GM19468 (cell line): ENCODE data around the gene CANT1.
A peak's percentile ranks its signal among the peaks of the same experiment; 100 is the strongest.

Experiments
- ATAC-seq: cut with Tn5 transposase; IDR thresholded peaks from one replicate; pipeline ENCODE4 v1.9.1; 2021; ENCODE audit warnings: mild to moderate bottlenecking, moderate library complexity, moderate number of reproducible peaks; ENCODE audit not compliant: unreplicated experiment; ENCODE audit errors: extremely low read depth

The CANT1 gene

DNA sequence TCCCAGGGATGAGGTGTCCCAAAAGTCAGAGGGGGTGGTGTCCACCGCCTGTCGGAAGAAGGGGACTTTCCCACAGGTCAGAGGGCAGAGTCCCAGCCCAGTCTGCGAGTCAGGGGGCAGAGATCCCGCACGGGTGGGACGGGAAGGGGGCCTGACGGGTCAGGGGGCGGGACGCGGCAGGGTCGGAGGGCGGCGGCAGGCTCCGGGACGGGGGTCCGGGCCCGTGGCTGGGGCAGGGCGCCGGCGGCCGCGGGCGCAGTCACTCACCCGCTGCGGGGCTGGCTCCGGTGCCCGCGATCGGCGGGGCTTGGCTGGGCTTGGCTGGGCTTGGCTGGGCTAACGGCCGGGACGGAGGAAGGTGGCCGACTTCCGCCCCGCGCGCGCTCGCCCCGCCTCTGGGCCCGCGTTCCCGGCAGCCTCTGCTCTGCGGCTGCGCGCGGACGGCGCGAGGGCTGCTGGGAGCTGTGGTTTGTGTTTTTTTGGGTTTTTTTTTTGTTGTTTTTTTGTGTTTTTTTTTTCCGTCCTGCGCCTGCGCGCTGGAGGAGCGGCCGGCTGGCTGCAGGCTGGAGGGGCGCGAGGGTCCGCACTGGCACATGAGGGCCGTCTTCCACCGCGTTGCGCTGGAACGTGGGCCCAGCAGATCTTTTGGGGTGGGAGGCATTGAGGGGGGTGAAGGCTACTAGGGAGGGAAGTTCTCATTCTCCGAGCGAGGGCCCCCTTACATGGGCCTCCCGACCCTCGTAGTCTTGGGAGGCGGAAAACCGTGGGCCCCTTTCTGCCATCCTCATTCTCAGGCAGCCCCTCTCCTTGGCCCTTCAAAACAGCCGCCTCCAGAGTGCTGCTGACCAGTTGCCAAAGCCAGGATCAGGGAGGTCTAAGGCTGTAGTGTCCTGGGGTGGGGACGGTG, at the start of gene CANT1:
Gene CANT1, minus strand, starts transcription at position 368 of the 907 bp plus-strand sequence. CDS start 12,142 bp downstream, outside the sequence.
- ATAC-seq = peak; percentile 65

DNA sequence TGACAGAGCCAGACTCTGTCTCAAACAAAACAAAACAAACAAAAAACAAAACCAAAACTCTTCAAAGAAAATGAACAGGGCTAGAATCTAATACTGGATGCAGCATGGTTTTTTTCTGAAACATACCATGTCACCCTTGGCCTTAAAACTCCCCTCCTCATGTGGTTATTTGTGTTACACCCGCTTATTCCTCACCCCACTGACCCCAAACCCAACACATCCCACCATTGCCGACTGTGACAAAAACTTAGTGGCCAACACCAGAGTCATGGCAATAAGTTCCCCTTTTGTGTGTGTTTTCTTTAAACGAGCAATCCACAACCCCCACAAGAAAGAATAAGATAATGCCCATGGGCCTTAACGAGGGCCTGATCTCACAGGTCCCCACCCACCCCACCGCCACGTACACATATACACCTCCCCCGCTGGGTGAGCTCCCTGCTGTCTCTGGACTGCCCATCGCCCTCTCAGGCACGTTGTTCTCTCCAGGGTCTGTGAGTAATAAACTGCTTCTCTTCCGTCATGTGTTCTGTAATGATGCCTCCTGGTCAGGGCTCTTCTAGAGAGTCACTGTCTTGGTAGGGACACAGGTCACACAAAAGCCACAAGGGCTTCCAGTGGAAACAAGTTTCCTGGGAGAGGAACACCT, 48.3 kb upstream of the CANT1 start:
- no peak for ATAC-seq

DNA sequence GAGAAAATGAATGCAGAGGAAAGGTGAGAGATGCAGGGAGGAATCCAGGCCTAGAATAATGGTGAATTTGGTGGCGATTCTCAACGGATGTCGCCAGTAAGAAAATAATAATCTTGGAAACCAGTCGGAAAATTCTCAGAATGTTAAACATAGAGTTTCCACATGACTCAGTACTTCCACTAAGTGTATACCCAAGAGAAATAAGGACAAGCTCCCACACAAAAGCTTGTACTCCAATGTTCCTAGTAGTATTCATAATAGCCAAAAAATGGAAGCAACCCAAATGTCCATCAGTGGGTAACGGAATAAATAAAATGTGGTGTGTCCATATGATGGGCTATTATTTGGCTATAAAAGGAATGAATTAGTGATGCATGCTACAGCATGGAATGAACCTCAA, 45.6 kb upstream of the CANT1 start:
- no peak for ATAC-seq

DNA sequence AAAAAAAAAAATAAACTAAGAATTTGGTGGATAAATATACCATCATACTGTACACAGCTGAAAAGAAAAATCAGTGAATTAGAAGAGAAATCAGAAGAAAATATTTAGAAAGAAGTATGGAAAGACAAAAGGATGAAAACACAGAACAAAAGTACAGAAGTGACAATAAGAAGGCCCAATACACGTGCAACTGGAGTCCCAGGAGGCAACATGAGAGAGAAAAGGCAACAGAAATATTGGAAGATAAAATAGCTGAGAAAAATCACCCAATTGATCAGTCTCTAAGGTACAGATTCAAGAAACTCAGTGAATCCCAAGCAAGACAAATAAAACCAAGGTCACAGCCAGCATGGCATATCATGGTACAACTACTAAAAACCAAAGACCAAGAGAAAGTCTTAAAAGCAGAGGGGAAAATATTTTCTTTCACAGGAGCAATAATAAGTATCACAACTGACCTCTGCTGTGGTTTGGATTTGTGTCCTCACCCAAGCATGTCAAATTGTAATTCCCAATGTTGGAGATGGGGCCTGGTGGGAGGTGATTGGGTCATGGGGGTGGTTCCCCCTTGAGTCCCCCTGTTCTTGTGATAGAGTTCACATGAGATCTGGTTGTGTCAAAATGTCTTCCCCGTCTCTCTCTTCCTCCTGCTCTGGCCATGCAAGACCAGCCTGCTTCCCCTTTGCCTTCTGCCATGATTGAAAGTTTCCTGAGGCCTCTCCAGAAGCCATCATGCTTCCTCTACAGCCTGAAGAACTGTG, 44.8 kb upstream of the CANT1 start:
- ATAC-seq = no peak

DNA sequence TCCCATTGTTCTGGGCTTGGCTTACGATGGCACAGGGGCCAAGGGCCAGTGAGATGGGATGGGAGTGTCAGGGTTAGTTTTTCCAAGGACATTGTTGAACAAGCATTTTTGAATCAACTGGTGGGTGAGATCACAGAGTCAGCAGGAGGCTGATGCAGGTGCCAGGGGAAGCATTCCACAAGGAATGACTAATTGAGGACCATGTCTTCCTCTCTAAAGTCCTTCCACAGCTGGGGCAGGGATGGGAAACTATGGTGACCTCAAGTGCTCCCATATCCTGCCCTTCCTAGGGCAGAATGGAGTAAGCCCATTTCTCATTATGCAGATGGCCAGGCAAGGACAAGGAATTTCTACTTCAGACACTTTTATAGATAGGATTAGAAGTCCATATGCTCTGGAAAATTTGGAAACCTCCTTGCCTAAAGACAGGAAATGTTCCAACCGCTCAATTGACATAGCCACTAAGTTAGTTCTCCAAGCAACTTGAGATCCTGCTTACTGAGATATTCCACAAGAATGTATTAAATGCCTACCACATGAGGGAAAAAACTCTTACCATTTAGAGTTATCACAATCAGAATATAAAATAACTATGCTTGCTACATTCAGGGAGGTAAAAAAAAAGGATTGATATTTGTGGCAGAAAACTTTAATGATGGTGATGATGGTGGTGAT, 43.8 kb upstream of the CANT1 start:
- no peak for ATAC-seq

DNA sequence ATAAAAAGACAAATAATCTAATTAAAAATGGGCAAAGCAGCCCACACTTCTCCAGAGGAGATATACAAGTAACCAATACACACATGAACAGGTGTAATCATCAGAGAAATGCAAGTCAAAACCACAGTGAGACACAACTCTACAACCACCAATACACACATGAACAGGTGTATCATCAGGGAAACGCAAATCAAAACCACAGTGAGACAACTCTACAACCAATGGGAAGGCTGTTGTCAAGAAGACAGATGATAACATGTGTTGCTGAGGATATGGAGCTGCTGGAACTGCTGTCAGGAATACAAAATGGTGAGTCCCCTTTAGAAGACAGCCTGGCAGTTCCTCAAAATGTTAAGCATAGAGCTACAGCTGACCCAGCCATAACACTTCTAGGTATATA, 42.6 kb upstream of the CANT1 start:
- ATAC-seq = no peak

DNA sequence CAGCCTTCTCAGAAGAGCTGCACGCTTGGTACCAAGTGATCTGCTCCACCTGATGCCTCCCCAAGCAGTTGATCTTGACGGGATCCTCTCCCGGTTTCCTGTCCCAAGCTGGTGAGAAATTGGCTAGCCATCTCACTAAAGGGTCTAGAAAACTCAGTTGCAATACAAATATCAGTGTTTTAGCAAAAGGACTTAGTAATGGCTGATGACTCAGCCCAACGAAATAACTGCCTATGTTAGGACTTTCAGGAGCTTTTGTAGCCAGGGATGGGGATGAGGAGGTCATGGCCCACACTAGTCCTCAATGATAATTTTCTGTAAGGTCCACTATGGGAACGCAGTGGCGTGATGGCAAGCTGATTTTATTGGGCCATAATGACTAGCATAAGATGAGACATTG, 41.7 kb upstream of the CANT1 start:
- ATAC-seq = no peak

DNA sequence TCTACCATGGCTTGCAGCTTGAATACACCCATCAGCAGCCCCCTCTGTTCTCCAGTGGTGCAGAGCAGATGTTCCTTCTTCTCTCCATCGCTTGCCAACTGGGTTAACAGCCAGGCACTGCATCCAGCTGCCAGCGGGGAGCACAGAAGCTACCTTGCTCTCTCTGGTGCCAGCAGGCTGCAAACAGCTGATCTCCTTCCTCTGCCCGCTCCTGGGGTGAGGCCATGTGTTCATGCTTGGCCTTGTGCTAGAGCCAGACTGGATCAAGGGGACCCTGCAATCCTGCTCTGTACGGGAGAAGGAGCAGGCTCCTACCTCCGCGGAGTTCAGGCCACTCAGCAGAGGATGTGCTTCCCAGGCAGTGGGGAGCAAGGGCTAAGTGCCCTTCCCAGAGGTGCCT, 41.0 kb upstream of the CANT1 start:
- ATAC-seq = no peak

DNA sequence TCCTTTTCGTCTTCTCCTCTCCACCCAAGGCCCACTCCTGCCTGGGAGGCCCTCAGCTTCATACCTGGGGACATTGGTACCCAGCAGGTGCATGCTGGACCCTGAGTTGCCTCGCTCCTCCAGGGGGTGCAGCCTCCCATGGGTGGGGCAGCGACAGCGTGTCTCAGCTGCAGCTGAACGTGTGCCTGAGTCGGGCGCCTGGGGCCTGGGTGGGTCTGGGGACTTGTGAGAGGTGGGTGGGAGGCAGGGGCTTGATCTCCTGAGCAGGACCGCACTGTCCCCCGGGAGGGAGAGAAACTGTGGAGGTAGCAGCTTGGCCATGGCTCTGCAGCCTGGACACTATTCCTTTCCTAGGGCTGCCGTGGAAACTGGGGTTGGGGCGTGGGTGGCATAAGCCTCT, 40.3 kb upstream of the CANT1 start:
- ATAC-seq = no peak

DNA sequence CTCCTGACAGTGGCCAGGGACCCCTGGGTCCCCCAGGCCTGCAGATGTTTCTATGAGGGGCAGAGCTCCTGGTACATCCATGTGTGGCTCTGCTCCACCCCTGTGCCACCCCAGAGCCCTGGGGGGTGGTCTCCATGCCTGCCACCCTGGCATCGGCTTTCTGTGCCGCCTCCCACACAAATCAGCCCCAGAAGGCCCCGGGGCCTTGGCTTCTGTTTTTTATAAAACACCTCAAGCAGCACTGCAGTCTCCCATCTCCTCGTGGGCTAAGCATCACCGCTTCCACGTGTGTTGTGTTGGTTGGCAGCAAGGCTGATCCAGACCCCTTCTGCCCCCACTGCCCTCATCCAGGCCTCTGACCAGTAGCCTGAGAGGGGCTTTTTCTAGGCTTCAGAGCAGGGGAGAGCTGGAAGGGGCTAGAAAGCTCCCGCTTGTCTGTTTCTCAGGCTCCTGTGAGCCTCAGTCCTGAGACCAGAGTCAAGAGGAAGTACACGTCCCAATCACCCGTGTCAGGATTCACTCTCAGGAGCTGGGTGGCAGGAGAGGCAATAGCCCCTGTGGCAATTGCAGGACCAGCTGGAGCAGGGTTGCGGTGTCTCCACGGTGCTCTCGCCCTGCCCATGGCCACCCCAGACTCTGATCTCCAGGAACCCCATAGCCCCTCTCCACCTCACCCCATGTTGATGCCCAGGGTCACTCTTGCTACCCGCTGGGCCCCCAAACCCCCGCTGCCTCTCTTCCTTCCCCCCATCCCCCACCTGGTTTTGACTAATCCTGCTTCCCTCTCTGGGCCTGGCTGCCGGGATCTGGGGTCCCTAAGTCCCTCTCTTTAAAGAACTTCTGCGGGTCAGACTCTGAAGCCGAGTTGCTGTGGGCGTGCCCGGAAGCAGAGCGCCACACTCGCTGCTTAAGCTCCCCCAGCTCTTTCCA, 39.5 kb upstream of the CANT1 start:
- ATAC-seq = no peak

DNA sequence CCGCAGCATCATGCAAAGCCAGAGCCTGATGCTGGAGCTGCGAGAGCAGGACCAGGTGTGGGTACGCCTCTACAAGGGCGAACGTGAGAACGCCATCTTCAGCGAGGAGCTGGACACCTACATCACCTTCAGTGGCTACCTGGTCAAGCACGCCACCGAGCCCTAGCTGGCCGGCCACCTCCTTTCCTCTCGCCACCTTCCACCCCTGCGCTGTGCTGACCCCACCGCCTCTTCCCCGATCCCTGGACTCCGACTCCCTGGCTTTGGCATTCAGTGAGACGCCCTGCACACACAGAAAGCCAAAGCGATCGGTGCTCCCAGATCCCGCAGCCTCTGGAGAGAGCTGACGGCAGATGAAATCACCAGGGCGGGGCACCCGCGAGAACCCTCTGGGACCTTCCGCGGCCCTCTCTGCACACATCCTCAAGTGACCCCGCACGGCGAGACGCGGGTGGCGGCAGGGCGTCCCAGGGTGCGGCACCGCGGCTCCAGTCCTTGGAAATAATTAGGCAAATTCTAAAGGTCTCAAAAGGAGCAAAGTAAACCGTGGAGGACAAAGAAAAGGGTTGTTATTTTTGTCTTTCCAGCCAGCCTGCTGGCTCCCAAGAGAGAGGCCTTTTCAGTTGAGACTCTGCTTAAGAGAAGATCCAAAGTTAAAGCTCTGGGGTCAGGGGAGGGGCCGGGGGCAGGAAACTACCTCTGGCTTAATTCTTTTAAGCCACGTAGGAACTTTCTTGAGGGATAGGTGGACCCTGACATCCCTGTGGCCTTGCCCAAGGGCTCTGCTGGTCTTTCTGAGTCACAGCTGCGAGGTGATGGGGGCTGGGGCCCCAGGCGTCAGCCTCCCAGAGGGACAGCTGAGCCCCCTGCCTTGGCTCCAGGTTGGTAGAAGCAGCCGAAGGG, 38.6 kb upstream of the CANT1 start:
- no peak for ATAC-seq

DNA sequence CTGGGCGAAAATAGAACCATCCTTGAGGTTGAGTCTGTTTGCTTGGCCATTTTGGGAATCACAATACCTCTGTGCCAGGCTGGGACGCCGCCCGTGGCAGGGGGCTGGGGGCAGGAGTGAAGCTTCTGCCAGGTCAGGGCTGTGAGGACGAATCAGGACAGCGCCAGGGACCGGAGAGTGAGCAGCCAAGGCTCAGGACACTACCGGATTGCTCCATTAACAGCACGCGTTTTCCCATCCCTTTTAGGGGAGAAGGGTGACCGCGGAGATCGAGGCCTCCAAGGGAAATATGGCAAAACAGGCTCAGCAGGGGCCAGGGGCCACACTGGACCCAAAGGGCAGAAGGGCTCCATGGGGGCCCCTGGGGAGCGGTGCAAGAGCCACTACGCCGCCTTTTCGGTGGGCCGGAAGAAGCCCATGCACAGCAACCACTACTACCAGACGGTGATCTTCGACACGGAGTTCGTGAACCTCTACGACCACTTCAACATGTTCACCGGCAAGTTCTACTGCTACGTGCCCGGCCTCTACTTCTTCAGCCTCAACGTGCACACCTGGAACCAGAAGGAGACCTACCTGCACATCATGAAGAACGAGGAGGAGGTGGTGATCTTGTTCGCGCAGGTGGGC, 37.8 kb upstream of the CANT1 start:
- no peak for ATAC-seq

DNA sequence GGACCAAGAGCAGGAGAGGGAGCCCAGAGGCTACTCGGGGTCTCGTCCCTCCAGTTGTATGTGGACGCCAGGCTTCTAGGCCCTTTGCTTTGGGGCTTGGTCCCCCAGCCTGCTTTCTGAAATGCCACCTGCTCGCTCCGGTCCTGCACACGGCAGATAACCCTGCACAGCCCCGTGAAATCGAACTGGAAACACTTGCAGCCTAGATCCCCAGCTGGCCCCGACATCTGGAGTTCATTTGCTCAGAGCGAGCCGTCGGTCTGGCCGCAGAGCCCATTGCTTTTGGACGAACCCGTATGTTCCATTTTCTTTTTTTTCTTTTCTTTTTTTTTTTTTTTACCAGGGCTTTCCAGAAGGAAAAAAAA, 37.3 kb upstream of the CANT1 start:
- ATAC-seq = no peak

DNA sequence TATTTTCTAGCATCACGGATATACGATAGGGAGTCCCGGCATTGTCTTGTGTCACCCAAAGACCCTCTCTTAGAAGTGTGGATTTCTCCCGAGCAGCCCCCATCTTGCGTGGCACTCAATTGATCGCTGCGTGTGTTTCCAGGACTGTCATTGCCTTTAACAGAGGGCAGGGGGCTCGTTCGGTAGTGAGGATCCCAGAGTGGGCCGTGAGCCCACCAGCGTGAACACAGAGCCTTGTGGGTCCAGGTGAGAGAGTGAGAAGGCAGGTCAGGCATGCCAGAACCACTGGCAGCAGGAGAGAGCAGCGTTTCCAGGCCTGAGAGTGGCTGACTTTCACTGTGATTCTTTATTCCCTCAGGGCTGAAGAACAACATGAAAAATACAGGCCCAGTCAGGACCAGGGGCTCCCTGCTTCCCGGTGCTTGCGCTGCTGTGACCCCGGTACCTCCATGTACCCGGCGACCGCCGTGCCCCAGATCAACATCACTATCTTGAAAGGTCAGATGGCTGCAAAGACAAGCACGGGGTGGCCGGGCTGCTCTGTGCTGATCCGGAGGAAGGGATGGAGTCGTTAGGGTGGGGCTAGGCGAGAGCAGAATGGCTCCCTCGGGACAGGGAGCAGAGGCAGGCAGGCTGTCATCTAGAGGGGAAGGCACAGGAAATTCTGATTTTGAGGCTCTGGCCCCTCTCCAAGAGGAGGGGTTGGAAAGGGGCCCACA, 36.8 kb upstream of the CANT1 start:
- no peak for ATAC-seq

DNA sequence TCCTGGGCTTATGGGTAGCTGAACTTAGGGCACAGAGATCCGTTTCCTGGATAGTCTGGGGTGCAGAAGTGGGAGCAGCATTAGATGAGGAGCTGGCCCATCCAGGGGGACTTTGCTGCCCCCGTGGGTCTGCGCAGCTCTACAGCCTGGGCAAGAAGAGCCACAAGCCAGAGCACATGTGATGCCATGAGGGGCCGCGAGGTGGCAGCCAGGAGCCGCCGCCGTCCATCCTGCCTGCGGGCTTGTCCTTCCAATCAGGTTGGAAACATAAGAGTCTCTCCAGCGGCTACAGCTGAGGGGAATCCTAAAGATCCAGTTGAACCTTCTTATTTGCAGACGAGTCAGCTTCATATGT, 36.3 kb upstream of the CANT1 start:
- ATAC-seq = no peak

DNA sequence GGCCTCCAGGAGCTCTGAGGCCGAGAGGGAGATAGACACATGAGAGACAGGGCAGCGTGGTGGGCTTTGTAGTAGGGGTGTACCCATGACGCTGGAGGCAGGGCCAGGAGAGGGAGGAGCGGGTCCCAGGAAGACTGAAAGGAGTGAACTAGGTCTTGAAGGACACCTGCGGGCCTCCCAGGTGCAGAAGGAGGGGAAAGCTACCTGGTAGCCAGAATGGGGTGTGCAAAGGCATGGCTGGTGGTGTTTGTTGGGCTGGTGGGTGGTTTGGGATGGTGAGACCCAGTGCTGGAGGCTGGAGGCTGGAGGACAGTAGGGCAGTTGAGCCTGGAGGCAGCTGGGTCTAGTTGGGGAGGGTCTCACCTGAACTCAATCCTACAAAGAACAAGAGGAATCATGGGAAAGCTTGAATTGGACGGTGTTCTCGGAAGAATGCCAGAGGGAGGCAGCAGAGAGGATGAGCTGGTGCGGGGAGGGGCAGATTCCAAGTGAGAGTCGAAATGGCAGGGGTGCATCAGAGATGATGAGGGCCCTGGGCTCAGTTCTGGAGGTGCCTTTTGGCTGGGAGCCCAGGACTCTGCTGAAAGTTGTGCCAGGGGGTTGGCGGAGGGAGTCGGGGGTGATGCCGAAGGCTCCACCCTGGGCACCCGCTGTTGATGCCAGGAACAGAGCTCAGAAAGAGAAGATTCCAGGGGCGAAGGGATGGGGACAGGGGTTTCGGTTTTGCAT, 35.6 kb upstream of the CANT1 start:
- ATAC-seq = no peak

DNA sequence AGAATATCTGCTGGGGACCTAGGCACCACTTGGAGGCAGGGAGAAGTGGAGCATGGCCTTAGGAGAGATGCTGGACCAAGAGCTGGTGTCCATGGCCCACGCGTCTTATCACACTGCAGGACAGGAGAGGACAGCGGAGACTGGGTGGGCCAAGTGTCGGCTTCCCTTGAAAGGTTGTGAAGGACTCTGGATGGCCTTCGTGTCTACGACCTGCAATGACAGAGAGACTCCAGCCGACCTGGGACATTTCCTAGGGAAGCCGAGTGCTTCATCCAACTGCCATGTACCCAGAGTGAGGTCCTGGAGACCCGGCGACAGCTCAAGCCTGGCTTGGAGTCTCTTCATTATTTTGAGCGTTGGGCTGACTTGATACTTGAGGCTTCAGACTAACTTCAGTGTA, 34.9 kb upstream of the CANT1 start:
- ATAC-seq = no peak
